BJ (cell line): ENCODE data around the gene KIAA1328. TPM values are rescaled to one million over a fixed set of nuclear protein-coding genes. Genes with fewer than 3 reads are reported as not detected.
"Not testable (repeated sequence)": the region's sequence is repeated elsewhere in the genome, so short reads cannot be mapped to it uniquely, and the experiment has no call there.

Source experiments
- CTCF ChIA-PET: fragments of 350-600 bp; formaldehyde crosslinking; extraction: SDS; loops from one replicate; lab custom pipeline; 2021; ENCODE audit warnings: antibody characterized with exemption, inconsistent platforms; lab: Yijun Ruan, JAX
- POLR2A ChIA-PET: fragments of 300-600 bp; sonication (Branson Sonifier 250); formaldehyde crosslinking; extraction: SDS; loops from one replicate; lab custom pipeline; 2021; ENCODE audit warnings: antibody characterized with exemption; lab: Charles Lee
- DNase-seq: peaks from one replicate; pipeline ENCODE4 v3.0.0-alpha.2; 2011; ENCODE audit warnings: low read depth
- H3K27me3 ChIP-seq: 2 replicates; pipeline ENCODE4 v1.6.0; 2011; ENCODE audit warnings: low read length; ENCODE audit not compliant: control insufficient read depth, insufficient read depth
- H3K36me3 ChIP-seq: 2 replicates; pipeline ENCODE4 v1.5.1; 2011; ENCODE audit warnings: low read length; ENCODE audit not compliant: control insufficient read depth, insufficient read depth
- H3K4me3 ChIP-seq: 2 replicates; pipeline ENCODE4 v1.5.1; 2011; ENCODE audit warnings: low read depth, mild to moderate bottlenecking, control low read depth, low read length
- polyA plus RNA-seq: library from polyadenylated mRNA; depleted of rRNA; stranded (reverse); fragments of >200 nt; gene quantifications from 2 replicates; pipeline ENCODE4 v1.2.3, GENCODE V29; 2011
- TF ChIP-seq, protein P1 (sequence below): IDR thresholded peaks from 2 replicates; pipeline ENCODE4 v1.5.1; 2011; ENCODE audit warnings: low read depth, mild to moderate bottlenecking, control low read depth, inconsistent platforms, low read length, moderate library complexity; ENCODE audit not compliant: insufficient read depth

KIAA1328 gene
- polyA plus RNA-seq, 1 experiment, result 2.2 TPM

GRCh38 chr18:36899289-36899688 is 70.4 kb downstream of the KIAA1328 start:
- ChIA-PET POLR2A (no interaction called here), CTCF (interaction anchor here (0.7 kb wide), 1 partner anchor 70 kb away, joined by 3 read pairs; no protein-coding TSS in a partner anchor)

GRCh38 chr18:36900466-36900865 is 71.5 kb downstream of the KIAA1328 start:
- ChIA-PET POLR2A (no interaction called here), CTCF (no interaction called here)

More at GRCh38 chr18:36899289-36899688, 70.4 kb downstream of the KIAA1328 start:
- no peaks in the 10 kb centered on the region for H3K27me3 ChIP-seq
- no peak overlapping the region for H3K4me3 ChIP-seq
- no peak for DNase-seq
- TF ChIP-seq, protein P1, sequence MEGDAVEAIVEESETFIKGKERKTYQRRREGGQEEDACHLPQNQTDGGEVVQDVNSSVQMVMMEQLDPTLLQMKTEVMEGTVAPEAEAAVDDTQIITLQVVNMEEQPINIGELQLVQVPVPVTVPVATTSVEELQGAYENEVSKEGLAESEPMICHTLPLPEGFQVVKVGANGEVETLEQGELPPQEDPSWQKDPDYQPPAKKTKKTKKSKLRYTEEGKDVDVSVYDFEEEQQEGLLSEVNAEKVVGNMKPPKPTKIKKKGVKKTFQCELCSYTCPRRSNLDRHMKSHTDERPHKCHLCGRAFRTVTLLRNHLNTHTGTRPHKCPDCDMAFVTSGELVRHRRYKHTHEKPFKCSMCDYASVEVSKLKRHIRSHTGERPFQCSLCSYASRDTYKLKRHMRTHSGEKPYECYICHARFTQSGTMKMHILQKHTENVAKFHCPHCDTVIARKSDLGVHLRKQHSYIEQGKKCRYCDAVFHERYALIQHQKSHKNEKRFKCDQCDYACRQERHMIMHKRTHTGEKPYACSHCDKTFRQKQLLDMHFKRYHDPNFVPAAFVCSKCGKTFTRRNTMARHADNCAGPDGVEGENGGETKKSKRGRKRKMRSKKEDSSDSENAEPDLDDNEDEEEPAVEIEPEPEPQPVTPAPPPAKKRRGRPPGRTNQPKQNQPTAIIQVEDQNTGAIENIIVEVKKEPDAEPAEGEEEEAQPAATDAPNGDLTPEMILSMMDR, result peak; percentile 6; the same call in 1 of the 2 replicates
- H3K36me3 ChIP-seq, result no peaks in the 10 kb centered on the region

GRCh38 chr18:36901277-36901701 is 72.4 kb downstream of the KIAA1328 start:
- no peaks in the 10 kb centered on the region for H3K27me3 ChIP-seq
- POLR2A ChIA-PET, result no interaction called here
- no peak overlapping the region for H3K4me3 ChIP-seq
- CTCF ChIA-PET, result no interaction called here
- TF ChIP-seq, protein P1, result no peak
- no peak for DNase-seq
- no peaks in the 10 kb centered on the region for H3K36me3 ChIP-seq

More at GRCh38 chr18:36900466-36900865, 71.5 kb downstream of the KIAA1328 start:
- no peak for DNase-seq
- TF ChIP-seq, protein P1, result no peak
- H3K4me3 ChIP-seq, result no peak overlapping the region
- no peaks in the 10 kb centered on the region for H3K36me3 ChIP-seq
- no peaks in the 10 kb centered on the region for H3K27me3 ChIP-seq

- CTCF ChIA-PET, result interaction anchor here (0.8 to 1.1 kb wide), 2 partner anchors 9 to 93 kb away, joined by 3 read pairs; no protein-coding TSS in a partner anchor
- POLR2A ChIA-PET, result no interaction called here
- no peaks in the 10 kb centered on the region for H3K27me3 ChIP-seq
- no peaks in the 10 kb centered on the region for H3K36me3 ChIP-seq
- no peak for DNase-seq
- H3K4me3 ChIP-seq, result no peak overlapping the region
- TF ChIP-seq, protein P1, result no peak
Observed at GRCh38 chr18:36903215-36903928, 74.4 kb downstream of the KIAA1328 start.

DNA sequence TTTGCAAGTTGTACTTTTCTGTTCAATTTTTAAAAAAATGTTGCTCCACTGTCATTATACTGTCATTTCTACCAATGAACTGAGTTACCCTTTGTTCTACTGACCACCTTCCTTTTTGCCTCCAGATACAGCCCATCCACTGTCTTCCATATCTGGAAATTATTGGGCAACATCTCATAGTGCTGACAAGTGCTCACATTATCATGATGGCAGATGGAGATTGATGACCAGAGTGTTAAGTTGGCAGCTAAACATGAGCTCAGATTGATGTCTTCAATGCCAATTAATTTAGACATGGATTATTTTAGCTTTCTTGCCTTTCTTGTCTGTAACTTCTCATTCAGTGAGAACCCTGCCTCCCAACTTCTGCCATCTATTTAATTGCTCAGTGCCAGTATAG is 76.6 kb downstream of the KIAA1328 start:
- no peak for DNase-seq
- CTCF ChIA-PET, result interaction anchor here (1.2 to 1.6 kb wide), 2 partner anchors 10 to 15 kb away, joined by 3 to 4 read pairs; no protein-coding TSS in a partner anchor
- no peak overlapping the region for H3K4me3 ChIP-seq
- H3K27me3 ChIP-seq, result no peaks in the 10 kb centered on the region
- no peaks in the 10 kb centered on the region for H3K36me3 ChIP-seq
- POLR2A ChIA-PET, result no interaction called here
- TF ChIP-seq, protein P1, result no peak

- H3K27me3 ChIP-seq, CTCF ChIA-PET, DNase-seq, POLR2A ChIA-PET, H3K4me3 ChIP-seq, H3K36me3 ChIP-seq: not testable (repeated sequence)
Observed at GRCh38 chr18:36909282-36909681, 80.4 kb downstream of the KIAA1328 start.
